HepG2 (cell line): Measurements from ENCODE around the gene NCOA4. TPM values are rescaled to one million over a fixed set of nuclear protein-coding genes. Genes with fewer than 3 reads are reported as not detected.

ENCODE experiments used
- CBX2 ChIP-seq, 2 experiments: fragments of 200-600 bp in 1 of 2; sonication (generic); formaldehyde crosslinking in 1 of 2; IDR thresholded peaks; 2 replicates each; pipeline versions ENCODE4 v1.7.0 to v1.8.1; 2018 to 2022; ENCODE audit warnings: low read depth in 2 of 2, low read length in 1 of 2, mild to moderate bottlenecking in 1 of 2, missing genetic modification reagents in 1 of 2
- HCFC1 ChIP-seq: fragments of 150-350 bp; IDR thresholded peaks from 2 replicates; pipeline ENCODE4 v1.6.1; 2014; ENCODE audit warnings: low read depth, low read length
- JUND ChIP-seq: sonication (generic); formaldehyde crosslinking; IDR thresholded peaks from 2 replicates; pipeline ENCODE4 v1.8.0; 2022; ENCODE audit warnings: mild to moderate bottlenecking, missing genetic modification reagents
- KDM1A ChIP-seq: IDR thresholded peaks from 2 replicates; pipeline ENCODE4 v1.6.1; 2016; ENCODE audit warnings: missing compliant biosample characterization
- LRRFIP1 ChIP-seq: sonication (generic); formaldehyde crosslinking; conservative IDR thresholded peaks from 2 replicates; pipeline ENCODE4 v1.4.0; 2020; ENCODE audit warnings: missing genetic modification reagents
- MXD3 ChIP-seq: IDR thresholded peaks from 2 replicates; pipeline ENCODE4 v1.6.1; 2016; ENCODE audit warnings: mild to moderate bottlenecking, missing biosample characterization, missing genetic modification reagents
- MZF1 ChIP-seq: sonication (generic); formaldehyde crosslinking; IDR thresholded peaks from 2 replicates; pipeline ENCODE4 v1.8.1; 2023; ENCODE audit warnings: mild to moderate bottlenecking, missing genetic modification reagents, borderline replicate concordance
- NCOR1 ChIP-seq: fragments of 200-600 bp; sonication (generic); IDR thresholded peaks from 2 replicates; pipeline ENCODE4 v1.7.0; 2017; ENCODE audit warnings: antibody characterized with exemption, low read length, borderline replicate concordance
- NFAT5 ChIP-seq: sonication (generic); formaldehyde crosslinking; IDR thresholded peaks from 2 replicates; pipeline ENCODE4 v1.4.0; 2020; ENCODE audit warnings: missing genetic modification reagents
- NR1H2 ChIP-seq: sonication (generic); formaldehyde crosslinking; IDR thresholded peaks from 2 replicates; pipeline ENCODE4 v1.8.1; 2022; ENCODE audit warnings: low read depth, missing genetic modification reagents, borderline replicate concordance
- NR2C2 ChIP-seq: sonication (generic); formaldehyde crosslinking; IDR thresholded peaks from 2 replicates; pipeline ENCODE4 v1.4.0; 2020; ENCODE audit warnings: missing genetic modification reagents, mild to moderate bottlenecking, moderate library complexity, borderline replicate concordance
- PLRG1 ChIP-seq: fragments of 450-650 bp; conservative IDR thresholded peaks from 2 replicates; pipeline ENCODE4 v1.6.1; 2016
- SRSF1 ChIP-seq: fragments of 200-400 bp; formaldehyde crosslinking; optimal IDR thresholded peaks from 2 replicates; pipeline ENCODE3; 2017; ENCODE audit warnings: mild to moderate bottlenecking, low read depth, low read length, moderate library complexity
- TOPORS ChIP-seq: sonication (generic); formaldehyde crosslinking; IDR thresholded peaks from 2 replicates; pipeline ENCODE4 v1.8.0; 2023; ENCODE audit warnings: mild to moderate bottlenecking, missing genetic modification reagents
- YEATS4 ChIP-seq: sonication (generic); formaldehyde crosslinking; IDR thresholded peaks from 2 replicates; pipeline ENCODE4 v1.4.0; 2020; ENCODE audit warnings: missing genetic modification reagents, borderline replicate concordance
- ZBTB7A ChIP-seq: sonication (generic); formaldehyde crosslinking; IDR thresholded peaks from 2 replicates; pipeline ENCODE4 v1.8.0; 2022; ENCODE audit warnings: mild to moderate bottlenecking, missing genetic modification reagents
- ZC3H4 ChIP-seq: sonication (generic); formaldehyde crosslinking; IDR thresholded peaks from 2 replicates; pipeline ENCODE4 v1.4.0; 2020; ENCODE audit warnings: missing genetic modification reagents, borderline replicate concordance
- ZFX ChIP-seq: sonication (generic); formaldehyde crosslinking; IDR thresholded peaks from 2 replicates; pipeline ENCODE4 v1.4.0; 2020; ENCODE audit warnings: mild to moderate bottlenecking, low read depth, missing genetic modification reagents, moderate library complexity
- ZNF468 ChIP-seq: sonication (generic); formaldehyde crosslinking; IDR thresholded peaks from 2 replicates; pipeline ENCODE4 v1.8.0; 2022; ENCODE audit warnings: mild to moderate bottlenecking, moderate library complexity, missing genetic modification reagents
- ZNF543 ChIP-seq: sonication (generic); formaldehyde crosslinking; IDR thresholded peaks from 2 replicates; pipeline ENCODE4 v1.4.0; 2020; ENCODE audit warnings: mild to moderate bottlenecking, missing genetic modification reagents
- ZNF652 ChIP-seq: IDR thresholded peaks from 2 replicates; pipeline ENCODE4 v1.6.1; 2016; ENCODE audit warnings: low read depth, borderline replicate concordance
- ZNF75D ChIP-seq: sonication (generic); formaldehyde crosslinking; IDR thresholded peaks from 2 replicates; pipeline ENCODE4 v1.8.1; 2023; ENCODE audit warnings: missing genetic modification reagents, mild to moderate bottlenecking, borderline replicate concordance
- polyA plus RNA-seq, 8 experiments: library from polyadenylated mRNA; depleted of rRNA in 3 of 8; stranded (reverse) in 7 of 8; unstranded in 1 of 8; fragments of >200 nt; fragmentation: Illumina TruSeq in 4 of 8; extraction: Trizol in 4 of 8; gene quantifications; 2 replicates each; pipeline versions ENCODE4 v1.2.1 to v1.2.3, GENCODE V29; 2011 to 2016; ENCODE audit warnings: low read depth in 4 of 8, missing spikeins in 1 of 8, mixed read lengths in 1 of 8; ENCODE audit not compliant: insufficient read depth in 1 of 8
- total RNA-seq, 5 experiments: library from RNA; depleted of rRNA; stranded (reverse); fragments of >200 nt; fragmentation: Illumina TruSeq; extraction: Trizol; gene quantifications; 2 replicates each; pipeline ENCODE4 v1.2.3, GENCODE V29; 2016; ENCODE audit warnings: low read depth in 1 of 5

Gene NCOA4
- total and polyA plus RNA-seq, 2 of the 13 experiments (the other 11 are each of a cell fraction or from before 2014, with no cell fraction given), result 306 to 400 TPM

GRCh38 chr10:46035923-46036849 is 5.8 kb upstream of the NCOA4 start (continued):
- TF ChIP-seq SRSF1, result no peak
- no peak for TF ChIP-seq ZBTB7A (CRISPR knock-in tag)
- no peak for TF ChIP-seq ZC3H4 (CRISPR knock-in tag)
- TF ChIP-seq CBX2 (IDR thresholded peaks at IDR 0.05; ENCODE audit: low read depth, low read length), result no peak
- TF ChIP-seq CBX2 (CRISPR knock-in tag; IDR thresholded peaks at IDR 0.05; ENCODE audit: low read depth), result no peak
- no peak for TF ChIP-seq ZNF468 (CRISPR knock-in tag)
- no peak for TF ChIP-seq ZNF652 (CRISPR knock-in tag)
- TF ChIP-seq MXD3 (CRISPR knock-in tag), result 0 out of 2 replicates have a peak, but pooled peaks have one; percentile 37
- TF ChIP-seq NCOR1, result peak; percentile 45; the same call in 1 of the 2 replicates
- TF ChIP-seq ZNF543 (CRISPR knock-in tag), result no peak
- TF ChIP-seq KDM1A (CRISPR knock-in tag), result no peak; the same call in 1 of the 2 replicates
- no peak for TF ChIP-seq JUND
- TF ChIP-seq LRRFIP1 (CRISPR knock-in tag), result no peak
- no peak for TF ChIP-seq NR1H2
- TF ChIP-seq NFAT5 (CRISPR knock-in tag), result no peak
- TF ChIP-seq ZNF75D (CRISPR knock-in tag), result no peak
- peak; percentile 55 for TF ChIP-seq ZFX (CRISPR knock-in tag)
- TF ChIP-seq YEATS4 (CRISPR knock-in tag), result peak; percentile 60; the same call in 1 of the 2 replicates
- no peak for TF ChIP-seq TOPORS (CRISPR knock-in tag)
- no peak for TF ChIP-seq HCFC1
- no peak for TF ChIP-seq NR2C2 (CRISPR knock-in tag)
- no peak for TF ChIP-seq PLRG1
- no peak for TF ChIP-seq MZF1 (CRISPR knock-in tag)
